ENCODE measurements around the gene RSF1. TPM values are rescaled to one million over a fixed set of nuclear protein-coding genes. Genes with fewer than 3 reads are reported as not detected.

The RSF1 gene
- total RNA-seq, 2 experiments from 2014 or later = 33.5 to 78.8 TPM

DNA sequence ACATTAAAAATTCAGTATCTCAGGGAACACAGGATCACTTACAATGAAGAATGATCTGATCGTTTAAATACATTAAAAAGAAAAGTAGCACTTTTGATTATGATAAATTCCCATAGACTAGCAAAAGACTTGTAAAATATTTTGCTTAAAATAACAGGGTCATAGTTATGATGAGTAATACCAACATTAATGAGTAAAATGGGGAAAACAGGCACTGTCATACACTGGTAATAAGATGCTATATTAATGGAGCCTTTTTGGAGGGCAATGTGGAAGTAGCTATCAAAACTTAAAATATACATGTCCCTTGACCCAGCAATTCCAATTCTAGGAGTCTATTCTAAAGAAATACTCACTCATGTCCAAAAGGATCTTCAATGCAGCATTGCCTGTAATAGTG is 121.1 kb downstream of the RSF1 start:
- H3K27ac ChIP-seq (ENCODE audit: low read depth, low read length, poor library complexity, severe bottlenecking) = no peak overlapping the region
- no peaks in the 10 kb centered on the region for H3K4me1 ChIP-seq (ENCODE audit: insufficient read depth, low read length, poor library complexity, severe bottlenecking)
- DNase-seq (ENCODE audit: low spot score) = no peak
- no peak overlapping the region for H2AFZ ChIP-seq (ENCODE audit: low read length)
- no peak overlapping the region for H3K4me2 ChIP-seq (ENCODE audit: low read length)
- no peaks in the 10 kb centered on the region for H3K79me2 ChIP-seq (ENCODE audit: insufficient read depth, low read depth, low read length)
- H3K36me3 ChIP-seq (ENCODE audit: insufficient read depth, low read length) = peaks cover 65% of the 10 kb centered on the region
- CTCF ChIA-PET (ENCODE audit: unreplicated experiment) = no interaction called here
- no TSS peak for BruUV-seq (replicated peaks)
- POLR2A ChIA-PET = no interaction called here
- no peaks in the 10 kb centered on the region for H3K9me3 ChIP-seq (ENCODE audit: low read length)
- no peaks in the 10 kb centered on the region for H3K9me2 ChIP-seq (ENCODE audit: insufficient read depth, low read length)
- intact Hi-C loops (cut with micrococcal nuclease; ENCODE audit: unreplicated experiment) = no loop called here
- TF ChIP-seq CTCF (conservative IDR thresholded peaks at IDR 0.05; ENCODE audit: low read length) (no peak), EZH2phosphoT487 (IDR thresholded peaks at IDR 0.05; ENCODE audit: borderline replicate concordance, low read depth, low read length) (no peak)
- H3K4me3 ChIP-seq (ENCODE audit: low read depth, low read length, poor library complexity, severe bottlenecking) = no peak overlapping the region
- no peaks in the 10 kb centered on the region for H4K20me1 ChIP-seq (ENCODE audit: insufficient read depth, low read length)

DNA sequence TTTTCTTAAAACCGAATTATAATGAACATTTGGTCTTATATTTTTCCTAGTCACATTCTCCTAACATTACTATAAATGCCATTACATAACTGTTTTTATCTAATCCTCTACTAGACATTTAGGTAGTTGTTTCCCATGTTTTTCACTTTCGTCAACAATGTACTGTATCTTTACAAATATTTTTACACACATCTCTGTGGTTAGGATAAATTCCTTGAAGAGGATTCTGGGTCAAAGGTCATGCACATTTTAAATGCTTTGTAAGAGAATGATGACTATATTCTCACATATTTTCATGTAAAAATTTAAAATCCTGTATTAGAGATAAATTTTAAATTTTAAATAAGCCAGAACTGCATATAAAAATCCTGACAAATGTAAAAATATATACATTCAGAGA is 121.6 kb downstream of the RSF1 start:
- H3K27ac ChIP-seq (ENCODE audit: low read depth, low read length, poor library complexity, severe bottlenecking) = no peak overlapping the region
- H2AFZ ChIP-seq (ENCODE audit: low read length) = no peak overlapping the region
- no peaks in the 10 kb centered on the region for H3K79me2 ChIP-seq (ENCODE audit: insufficient read depth, low read depth, low read length)
- intact Hi-C loops (cut with micrococcal nuclease; ENCODE audit: unreplicated experiment) = no loop called here
- no peaks in the 10 kb centered on the region for H3K9me2 ChIP-seq (ENCODE audit: insufficient read depth, low read length)
- H3K9me3 ChIP-seq (ENCODE audit: low read length) = no peaks in the 10 kb centered on the region
- H3K36me3 ChIP-seq (ENCODE audit: insufficient read depth, low read length) = peaks cover 65% of the 10 kb centered on the region
- no TSS peak for BruUV-seq (replicated peaks)
- no peak overlapping the region for H3K4me2 ChIP-seq (ENCODE audit: low read length)
- TF ChIP-seq CTCF (conservative IDR thresholded peaks at IDR 0.05; ENCODE audit: low read length) (no peak), EZH2phosphoT487 (IDR thresholded peaks at IDR 0.05; ENCODE audit: borderline replicate concordance, low read depth, low read length) (no peak)
- no peaks in the 10 kb centered on the region for H3K4me1 ChIP-seq (ENCODE audit: insufficient read depth, low read length, poor library complexity, severe bottlenecking)
- no peaks in the 10 kb centered on the region for H4K20me1 ChIP-seq (ENCODE audit: insufficient read depth, low read length)
- no peak for DNase-seq (ENCODE audit: low spot score)
- ChIA-PET POLR2A (interaction anchor here (0.5 to 0.6 kb wide), 3 partner anchors 11 to 1010 kb away, joined by 3 read pairs; no protein-coding TSS in a partner anchor), CTCF (ENCODE audit: unreplicated experiment) (no interaction called here)
- no peak overlapping the region for H3K4me3 ChIP-seq (ENCODE audit: low read depth, low read length, poor library complexity, severe bottlenecking)

GRCh38 chr11:77697865-77698264 is 122.7 kb downstream of the RSF1 start:
- BruUV-seq (replicated peaks) = no TSS peak
- no peaks in the 10 kb centered on the region for H3K9me2 ChIP-seq (ENCODE audit: insufficient read depth, low read length)
- ChIA-PET CTCF (ENCODE audit: unreplicated experiment) (no interaction called here), POLR2A (interaction anchor here (1.0 to 1.7 kb wide), 2 partner anchors 8 to 12 kb away, joined by 5 read pairs; no protein-coding TSS in a partner anchor)
- no peak for TF ChIP-seq EZH2phosphoT487 (IDR thresholded peaks at IDR 0.05; ENCODE audit: borderline replicate concordance, low read depth, low read length)
- H3K4me2 ChIP-seq (ENCODE audit: low read length) = no peak overlapping the region
- H3K79me2 ChIP-seq (ENCODE audit: insufficient read depth, low read depth, low read length) = no peaks in the 10 kb centered on the region
- no peak overlapping the region for H3K27ac ChIP-seq (ENCODE audit: low read depth, low read length, poor library complexity, severe bottlenecking)
- intact Hi-C loops (cut with micrococcal nuclease; ENCODE audit: unreplicated experiment) = no loop called here
- H4K20me1 ChIP-seq (ENCODE audit: insufficient read depth, low read length) = no peaks in the 10 kb centered on the region
- H3K36me3 ChIP-seq (ENCODE audit: insufficient read depth, low read length) = peaks cover 69% of the 10 kb centered on the region
- H2AFZ ChIP-seq (ENCODE audit: low read length) = no peak overlapping the region
- H3K4me3 ChIP-seq (ENCODE audit: low read depth, low read length, poor library complexity, severe bottlenecking) = no peak overlapping the region
- no peaks in the 10 kb centered on the region for H3K9me3 ChIP-seq (ENCODE audit: low read length)
- no peaks in the 10 kb centered on the region for H3K4me1 ChIP-seq (ENCODE audit: insufficient read depth, low read length, poor library complexity, severe bottlenecking)
- no peak for DNase-seq (ENCODE audit: low spot score)

Measured in OCI-LY7 (cell line).